Aorta (tissue), 5 donors: Measurements from ENCODE around the gene TGM5. TPM values are rescaled to one million over a fixed set of nuclear protein-coding genes. Genes with fewer than 3 reads are reported as not detected.

Experiments
- ATAC-seq: fragments of 200-7000 bp; cut with Tn5 transposase; one replicate; pipeline ENCODE4 v1.9.1; 2022; ENCODE audit warnings: moderate library complexity; ENCODE audit not compliant: low FRiP score
- DNase-seq, 2 donors: peaks; one replicate each; pipeline ENCODE4 v3.0.0-alpha.2; 2020
- H3K27ac ChIP-seq, 2 donors: one replicate each; pipeline ENCODE4 v1.5.1; 2013; ENCODE audit warnings: low read length in 2 of 2, mild to moderate bottlenecking in 2 of 2, moderate library complexity in 2 of 2, control low read depth in 1 of 2, inconsistent platforms in 1 of 2, low read depth in 1 of 2
- H3K27me3 ChIP-seq, 2 donors: one replicate each; pipeline ENCODE4 v1.6.1; 2013; ENCODE audit warnings: control low read depth in 1 of 2, low read length in 1 of 2, mild to moderate bottlenecking in 1 of 2, moderate library complexity in 1 of 2; ENCODE audit not compliant: insufficient read depth in 2 of 2, control insufficient read depth in 1 of 2
- H3K36me3 ChIP-seq, 2 donors: one replicate each; pipeline ENCODE4 v1.6.1; 2013; ENCODE audit warnings: control low read depth in 1 of 2, low read length in 1 of 2, mild to moderate bottlenecking in 1 of 2; ENCODE audit not compliant: insufficient read depth in 2 of 2, control insufficient read depth in 1 of 2
- H3K4me1 ChIP-seq, 2 donors: one replicate each; pipeline ENCODE4 v1.6.1; 2013; ENCODE audit warnings: low read length in 2 of 2, control low read depth in 1 of 2, mild to moderate bottlenecking in 1 of 2, moderate library complexity in 1 of 2; ENCODE audit not compliant: insufficient read depth in 2 of 2, control insufficient read depth in 1 of 2
- H3K4me3 ChIP-seq, 2 donors: one replicate each; pipeline ENCODE4 v1.5.1; 2013; ENCODE audit warnings: low read length in 2 of 2, control low read depth in 1 of 2, mild to moderate bottlenecking in 1 of 2
- H3K9me3 ChIP-seq: one replicate; pipeline ENCODE4 v1.6.1; 2013; ENCODE audit warnings: mild to moderate bottlenecking, low read length; ENCODE audit not compliant: control insufficient read depth
- WGBS, 2 donors: extraction: QIAGEN DNeasy Blood & Tissue Kit; methylation state at CpG; one replicate each; pipeline ENCODE4 v1.1.7; 2013; 5-methylcytosine and 5-hydroxymethylcytosine counted together
- intact Hi-C, 2 donors: fragments of 100-400 bp; cut with DNase I; formaldehyde crosslinking; loops; one replicate each; pipeline versions ENCODE4 v1.14.2 to v1.15.0; 2022
- polyA plus RNA-seq, 2 donors: library from polyadenylated mRNA; stranded (reverse); fragments of 200-250 nt; gene quantifications; one replicate each; pipeline ENCODE4 v1.2.3, GENCODE V29; 2013
- total RNA-seq, 2 donors: library from RNA; stranded (reverse); fragmentation: NEBNext Ultra II Directional; extraction: Animal tissue kit (Norgen Biotek cat#: 25700); gene quantifications; one replicate each; pipeline ENCODE4 v1.2.1, GENCODE V29; 2021
- donor health status: healthy with polysubstance abuse.
- donor health status: Bipolar disorder and iron deficiency.
- donor health status: DM: no; HTN: no; CAD: no.
- donor health status: DM: no; HTN: no; CAD: no.
- donor health status: DM: yes; HTN: yes; CAD: no.

TGM5 gene
- total and polyA plus RNA-seq, 4 donors = 0.84 TPM; not detected in 3

- no peaks in the 10 kb centered on the region for H3K36me3 ChIP-seq
- intact Hi-C loops = no loop called here
- no peaks in the 10 kb centered on the region for H3K27me3 ChIP-seq
- no peak overlapping the region for H3K4me3 ChIP-seq
- DNase-seq (no peak), ATAC-seq (no peak)
- no peaks in the 10 kb centered on the region for H3K9me3 ChIP-seq
- H3K4me1 ChIP-seq = no peaks in the 10 kb centered on the region
- no peak overlapping the region for H3K27ac ChIP-seq
- 87 to 89% methylated on average over 4 of the region's 4 CpGs for WGBS, 2 donors
These were observed 55.4 kb downstream of the TGM5 start for GRCh38 chr15:43211224-43211735.

- DNase-seq = no peak
- Histone ChIP-seq H3K36me3 (no peaks in the 10 kb centered on the region), H3K27me3 (no peaks in the 10 kb centered on the region), H3K27ac (no peak overlapping the region), H3K9me3 (no peaks in the 10 kb centered on the region), H3K4me3 (no peak overlapping the region), H3K4me1 (no peaks in the 10 kb centered on the region)
- no peak for ATAC-seq
- 75 to 81% methylated on average over 9 of the region's 9 CpGs for WGBS, 2 donors
- intact Hi-C loops = no loop called here
These were observed 55.9 kb downstream of the TGM5 start for GRCh38 chr15:43210807-43211206.

GRCh38 chr15:43210172-43210745 is 56.5 kb downstream of the TGM5 start:
- no peak for DNase-seq

GRCh38 chr15:43209059-43209824 is 57.5 kb downstream of the TGM5 start:
- Histone ChIP-seq H3K4me3 (no peak overlapping the region), H3K27me3 (no peaks in the 10 kb centered on the region), H3K4me1 (no peaks in the 10 kb centered on the region), H3K27ac (no peak overlapping the region), H3K36me3 (no peaks in the 10 kb centered on the region), H3K9me3 (no peaks in the 10 kb centered on the region)
- ATAC-seq = no peak
- no peak for DNase-seq
- WGBS, 2 donors = 74 to 79% methylated on average over 13 of the region's 13 CpGs
- intact Hi-C loops = no loop called here

More at GRCh38 chr15:43210172-43210745, 56.5 kb downstream of the TGM5 start:
- no peak overlapping the region for H3K27ac ChIP-seq
- no peaks in the 10 kb centered on the region for H3K27me3 ChIP-seq
- 86 to 87% methylated on average over 15 of the region's 15 CpGs for WGBS, 2 donors
- H3K36me3 ChIP-seq = no peaks in the 10 kb centered on the region
- no peak overlapping the region for H3K4me3 ChIP-seq
- H3K9me3 ChIP-seq = no peaks in the 10 kb centered on the region
- no peaks in the 10 kb centered on the region for H3K4me1 ChIP-seq
- no peak for ATAC-seq
- intact Hi-C loops = no loop called here

- 59 to 62% methylated on average over 23 of the region's 23 CpGs for WGBS, 2 donors
- DNase-seq (no peak), ATAC-seq (no peak)
- Histone ChIP-seq H3K36me3 (no peaks in the 10 kb centered on the region), H3K4me1 (no peaks in the 10 kb centered on the region), H3K9me3 (no peaks in the 10 kb centered on the region), H3K27me3 (no peaks in the 10 kb centered on the region), H3K4me3 (no peak overlapping the region), H3K27ac (no peak overlapping the region)
- intact Hi-C loops = no loop called here
These were observed 58.4 kb downstream of the TGM5 start for GRCh38 chr15:43208052-43209002.

GRCh38 chr15:43207024-43207423 is 59.7 kb downstream of the TGM5 start:
- Histone ChIP-seq H3K4me3 (no peak overlapping the region), H3K4me1 (no peaks in the 10 kb centered on the region), H3K36me3 (no peaks in the 10 kb centered on the region), H3K27ac (no peak overlapping the region), H3K9me3 (no peaks in the 10 kb centered on the region), H3K27me3 (no peaks in the 10 kb centered on the region)
- ATAC-seq (no peak), DNase-seq (no peak)
- intact Hi-C loops = no loop called here
- 92 to 93% methylated on average over 9 of the region's 9 CpGs for WGBS, 2 donors

- H3K36me3 ChIP-seq = no peaks in the 10 kb centered on the region
- no peak overlapping the region for H3K4me3 ChIP-seq
- DNase-seq (no peak), ATAC-seq (no peak)
- intact Hi-C loops = no loop called here
- H3K4me1 ChIP-seq = no peaks in the 10 kb centered on the region
- no peaks in the 10 kb centered on the region for H3K9me3 ChIP-seq
- no peaks in the 10 kb centered on the region for H3K27me3 ChIP-seq
- 85 to 86% methylated on average over 5 of the region's 5 CpGs for WGBS, 2 donors
- no peak overlapping the region for H3K27ac ChIP-seq
These were observed 60.7 kb downstream of the TGM5 start for GRCh38 chr15:43206054-43206453.

GRCh38 chr15:43204016-43204901 is 62.5 kb downstream of the TGM5 start:
- ATAC-seq = no peak
- WGBS, 2 donors = 34 to 36% methylated on average over 8 of the region's 8 CpGs
- intact Hi-C loops = no loop called here

More at GRCh38 chr15:43204016-43204901, 62.5 kb downstream of the TGM5 start:
- peak in 1 of 2 donors; percentile 86 for DNase-seq
- no peak overlapping the region for H3K4me3 ChIP-seq
- no peaks in the 10 kb centered on the region for H3K9me3 ChIP-seq
- H3K36me3 ChIP-seq = no peaks in the 10 kb centered on the region
- H3K4me1 ChIP-seq = no peaks in the 10 kb centered on the region
- no peaks in the 10 kb centered on the region for H3K27me3 ChIP-seq
- H3K27ac ChIP-seq = no peak overlapping the region
